HepG2 (cell line): ENCODE data around the gene FITM1. TPM values are rescaled to one million over a fixed set of nuclear protein-coding genes. Genes with fewer than 3 reads are reported as not detected.
A peak's percentile ranks its signal among the peaks of the same experiment; 100 is the strongest.

Source experiments
- ELF4 ChIP-seq: sonication (generic); formaldehyde crosslinking; IDR thresholded peaks from 2 replicates; pipeline ENCODE4 v1.5.0; 2020; ENCODE audit warnings: missing genetic modification reagents, mild to moderate bottlenecking, moderate library complexity, borderline replicate concordance
- FOXK2 ChIP-seq: fragments of 450-650 bp; IDR thresholded peaks from 2 replicates; pipeline ENCODE4 v1.6.1; 2016
- FOXM1 ChIP-seq: sonication (generic); formaldehyde crosslinking; IDR thresholded peaks from 2 replicates; pipeline ENCODE4 v1.5.0; 2020; ENCODE audit warnings: missing genetic modification reagents
- ISX ChIP-seq: sonication (generic); formaldehyde crosslinking; conservative IDR thresholded peaks from 2 replicates; pipeline ENCODE4 v1.5.0; 2020; ENCODE audit warnings: missing genetic modification reagents
- LRRFIP1 ChIP-seq: sonication (generic); formaldehyde crosslinking; conservative IDR thresholded peaks from 2 replicates; pipeline ENCODE4 v1.4.0; 2020; ENCODE audit warnings: missing genetic modification reagents
- MTF1 ChIP-seq: sonication (generic); formaldehyde crosslinking; IDR thresholded peaks from 2 replicates; pipeline ENCODE4 v1.5.0; 2020; ENCODE audit warnings: missing genetic modification reagents
- PHF8 ChIP-seq: sonication (generic); formaldehyde crosslinking; IDR thresholded peaks from 2 replicates; pipeline ENCODE4 v1.5.0; 2020; ENCODE audit warnings: missing genetic modification reagents
- PRDM10 ChIP-seq: sonication (generic); formaldehyde crosslinking; IDR thresholded peaks from 2 replicates; pipeline ENCODE4 v1.4.0; 2020; ENCODE audit warnings: low read depth, missing genetic modification reagents
- RORA ChIP-seq: sonication (generic); formaldehyde crosslinking; IDR thresholded peaks from 2 replicates; pipeline ENCODE4 v1.5.0; 2020; ENCODE audit warnings: mild to moderate bottlenecking, missing genetic modification reagents, moderate library complexity
- SOX6 ChIP-seq, 2 experiments: fragments of 450-650 bp in 1 of 2; sonication (generic) in 1 of 2; formaldehyde crosslinking in 1 of 2; IDR thresholded peaks; 2 replicates each; pipeline versions ENCODE4 v1.4.0 to v1.6.1; 2017 to 2020; ENCODE audit warnings: antibody characterized with exemption in 1 of 2, mild to moderate bottlenecking in 1 of 2, missing genetic modification reagents in 1 of 2
- SP5 ChIP-seq: IDR thresholded peaks from 2 replicates; pipeline ENCODE4 v1.6.1; 2016; ENCODE audit warnings: low read depth, borderline replicate concordance
- THYN1 ChIP-seq: sonication (generic); formaldehyde crosslinking; IDR thresholded peaks from 2 replicates; pipeline ENCODE4 v1.8.1; 2023; ENCODE audit warnings: low read depth, mild to moderate bottlenecking, moderate library complexity, missing genetic modification reagents, borderline replicate concordance
- ZC3H13 ChIP-seq: sonication (generic); formaldehyde crosslinking; IDR thresholded peaks from 2 replicates; pipeline ENCODE4 v1.8.1; 2023; ENCODE audit warnings: mild to moderate bottlenecking, missing genetic modification reagents, moderate library complexity
- ZNF160 ChIP-seq: sonication (generic); formaldehyde crosslinking; IDR thresholded peaks from 2 replicates; pipeline ENCODE4 v1.8.0; 2022; ENCODE audit warnings: mild to moderate bottlenecking, inconsistent platforms, missing genetic modification reagents
- ZNF207 ChIP-seq: fragments of 450-650 bp; IDR thresholded peaks from 2 replicates; pipeline ENCODE4 v1.6.1; 2016; ENCODE audit warnings: antibody characterized with exemption, borderline replicate concordance
- ZNF256 ChIP-seq: sonication (generic); formaldehyde crosslinking; conservative IDR thresholded peaks from 2 replicates; pipeline ENCODE4 v1.4.0; 2020; ENCODE audit warnings: missing genetic modification reagents
- ZNF577 ChIP-seq: sonication (generic); formaldehyde crosslinking; IDR thresholded peaks from 2 replicates; pipeline ENCODE4 v1.4.0; 2020; ENCODE audit warnings: mild to moderate bottlenecking, low read depth, missing genetic modification reagents, borderline replicate concordance
- ZNF720 ChIP-seq: sonication (generic); formaldehyde crosslinking; IDR thresholded peaks from 2 replicates; pipeline ENCODE4 v1.4.0; 2020; ENCODE audit warnings: missing genetic modification reagents
- ZNF737 ChIP-seq: sonication (generic); formaldehyde crosslinking; IDR thresholded peaks from 2 replicates; pipeline ENCODE4 v1.5.0; 2020; ENCODE audit warnings: missing genetic modification reagents, mild to moderate bottlenecking, borderline replicate concordance
- ZNF770 ChIP-seq: sonication (generic); formaldehyde crosslinking; IDR thresholded peaks from 2 replicates; pipeline ENCODE4 v1.5.0; 2020; ENCODE audit warnings: mild to moderate bottlenecking, missing genetic modification reagents
- ZNF891 ChIP-seq: sonication (generic); formaldehyde crosslinking; IDR thresholded peaks from 2 replicates; pipeline ENCODE4 v1.5.0; 2020; ENCODE audit warnings: mild to moderate bottlenecking, missing genetic modification reagents
- polyA plus RNA-seq, 8 experiments: library from polyadenylated mRNA; depleted of rRNA in 3 of 8; stranded (reverse) in 7 of 8; unstranded in 1 of 8; fragments of >200 nt; fragmentation: Illumina TruSeq in 4 of 8; extraction: Trizol in 4 of 8; gene quantifications; 2 replicates each; pipeline versions ENCODE4 v1.2.1 to v1.2.3, GENCODE V29; 2011 to 2016; ENCODE audit warnings: low read depth in 4 of 8, missing spikeins in 1 of 8, mixed read lengths in 1 of 8; ENCODE audit not compliant: insufficient read depth in 1 of 8
- total RNA-seq, 5 experiments: library from RNA; depleted of rRNA; stranded (reverse); fragments of >200 nt; fragmentation: Illumina TruSeq; extraction: Trizol; gene quantifications; 2 replicates each; pipeline ENCODE4 v1.2.3, GENCODE V29; 2016; ENCODE audit warnings: low read depth in 1 of 5

Gene FITM1
- total and polyA plus RNA-seq, 2 of the 13 experiments (the other 11 are each of a cell fraction or from before 2014, with no cell fraction given), result 2.7 to 5.8 TPM

DNA sequence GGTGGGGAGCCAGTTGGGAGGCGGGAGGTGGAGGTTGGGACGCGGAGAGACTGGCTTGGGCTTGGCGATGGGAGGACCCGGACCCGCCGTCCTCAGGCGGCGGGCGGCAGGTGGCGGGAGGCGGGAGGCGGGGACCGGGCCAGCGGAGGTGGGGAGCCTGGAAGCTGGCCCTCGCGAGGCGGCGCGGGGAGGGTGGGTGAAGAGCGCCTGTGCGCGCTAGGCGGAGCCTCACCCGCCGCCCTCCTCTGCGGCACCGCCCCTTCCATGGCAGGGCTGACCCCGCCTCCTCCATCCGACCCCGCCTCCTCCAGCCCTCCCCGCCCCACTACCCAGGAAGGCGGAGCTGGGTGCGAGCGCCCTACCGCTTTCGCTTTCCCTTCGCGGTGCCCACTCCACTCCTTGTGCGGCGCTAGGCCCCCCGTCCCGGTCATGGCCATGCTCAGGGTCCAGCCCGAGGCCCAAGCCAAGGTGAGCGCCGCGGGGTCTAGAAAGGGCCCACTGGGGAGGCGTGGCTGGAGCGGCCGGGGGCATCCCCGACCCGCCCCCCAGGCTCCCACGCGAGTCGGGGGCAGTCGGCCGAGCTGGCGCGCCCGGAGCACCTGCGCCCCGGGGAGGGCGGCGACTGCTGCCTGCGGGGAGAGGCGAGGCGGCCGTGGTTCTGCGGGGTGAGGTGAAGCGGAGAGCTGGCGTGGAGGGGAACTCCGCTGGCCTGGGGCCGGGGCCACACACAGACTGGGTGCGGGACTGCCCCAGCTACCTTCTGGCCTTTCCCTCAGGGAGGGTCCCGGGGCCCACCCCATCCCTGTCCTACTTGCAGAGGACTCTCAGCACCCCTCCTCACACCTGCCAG is 5.6 kb downstream of the FITM1 start, which contains the start of gene PSME1 (continued):
- no peak for TF ChIP-seq ZNF737
- TF ChIP-seq FOXM1, result peak; percentile 30; the same call in 1 of the 2 replicates
- TF ChIP-seq ZC3H13 (CRISPR knock-in tag), result no peak
- 0 out of 2 replicates have a peak, but pooled peaks have one; percentile 26 for TF ChIP-seq ZNF577 (CRISPR knock-in tag)
- TF ChIP-seq ZNF256 (CRISPR knock-in tag), result peak; percentile 43; the same call in 1 of the 2 replicates
- TF ChIP-seq THYN1, result no peak
- TF ChIP-seq ZNF160 (CRISPR knock-in tag), result peak; percentile 83
- TF ChIP-seq SP5 (CRISPR knock-in tag), result peak; percentile 96
- no peak for TF ChIP-seq ZNF770 (CRISPR knock-in tag)
- TF ChIP-seq RORA (CRISPR knock-in tag), result no peak
- peak; percentile 57; the same call in 1 of the 2 replicates for TF ChIP-seq ELF4 (CRISPR knock-in tag)
- no peak for TF ChIP-seq MTF1 (CRISPR knock-in tag)
- 0 out of 2 replicates have a peak, but pooled peaks have one; percentile 94 for TF ChIP-seq ISX (CRISPR knock-in tag)
- TF ChIP-seq FOXK2, result no peak
- TF ChIP-seq LRRFIP1 (CRISPR knock-in tag), result peak; percentile 14; the same call in 1 of the 2 replicates
- no peak; the same call in none of the 2 replicates for TF ChIP-seq ZNF720
- TF ChIP-seq ZNF207, result no peak
- TF ChIP-seq SOX6 (IDR thresholded peaks at IDR 0.05), result no peak
- TF ChIP-seq SOX6 (CRISPR knock-in tag; IDR thresholded peaks at IDR 0.05), result peak; percentile 54
- peak; percentile 96 for TF ChIP-seq PHF8 (CRISPR knock-in tag)
- TF ChIP-seq PRDM10, result peak; percentile 73
- TF ChIP-seq ZNF891 (CRISPR knock-in tag), result no peak
